ENCODE data around the gene ZFP30.
A peak's percentile ranks its signal among the peaks of the same experiment; 100 is the strongest.
"Not testable (repeated sequence)": the region's sequence is repeated elsewhere in the genome, so short reads cannot be mapped to it uniquely, and the experiment has no call there.

ZFP30 gene

GRCh38 chr19:37655301-37655688 lies at the start of gene ZFP30:
ZFP30 (minus strand) TSS chr19:37655465; CDS start chr19:37647822, 7,643 bp downstream.
- H3K4me1 Mint-ChIP-seq, result peaks cover 19 to 44% of the 10 kb centered on the region in 2 donors
- H3K9me3 Mint-ChIP-seq, result no peaks in the 10 kb centered on the region
- no peaks in the 10 kb centered on the region for H3K27me3 Mint-ChIP-seq
- peak; percentile 66 to 73 for ATAC-seq (replicated peaks)
- H3K27ac Mint-ChIP-seq, result peak within 1 kb of the TSS; percentile 100
- peak; percentile 70 for DNase-seq
- H3K4me3 Mint-ChIP-seq, result peak within 1 kb of the TSS; percentile 97 to 99
- H3K36me3 Mint-ChIP-seq, result peaks cover 15 to 25% of the 10 kb centered on the region in 2 donors

GRCh38 chr19:37699057-37699456 lies 43.8 kb upstream of the ZFP30 start:
- Mint-ChIP-seq H3K4me3 (no peak overlapping the region), H3K36me3 (peaks cover 52 to 72% of the 10 kb centered on the region in 2 donors), H3K9me3 (peaks cover 12 to 35% of the 10 kb centered on the region in 2 donors), H3K27ac (no peak overlapping the region), H3K27me3 (no peaks in the 10 kb centered on the region), H3K4me1 (no peaks in the 10 kb centered on the region)
- ATAC-seq (replicated peaks), result no peak
- DNase-seq, result no peak

GRCh38 chr19:37698216-37698615 lies 43.0 kb upstream of the ZFP30 start:
- Mint-ChIP-seq H3K4me1 (no peaks in the 10 kb centered on the region), H3K27ac (no peak overlapping the region), H3K9me3 (peaks cover 12 to 39% of the 10 kb centered on the region in 2 donors), H3K27me3 (no peaks in the 10 kb centered on the region), H3K36me3 (peaks cover 47 to 66% of the 10 kb centered on the region in 2 donors), H3K4me3 (no peak overlapping the region)
- ATAC-seq (replicated peaks) (no peak), DNase-seq (no peak)

- peaks cover 36 to 43% of the 10 kb centered on the region in 2 donors for H3K36me3 Mint-ChIP-seq
- DNase-seq, result no peak
- H3K27me3 Mint-ChIP-seq, result no peaks in the 10 kb centered on the region
- ATAC-seq (replicated peaks), result no peak
- H3K9me3 Mint-ChIP-seq, result peaks cover 8 to 30% of the 10 kb centered on the region in 2 donors
- no peak overlapping the region for H3K27ac Mint-ChIP-seq
- H3K4me3 Mint-ChIP-seq, result no peak overlapping the region
- peaks cover 4 to 7% of the 10 kb centered on the region in 2 donors for H3K4me1 Mint-ChIP-seq
Observed at GRCh38 chr19:37695144-37695899, 40.1 kb upstream of the ZFP30 start.

- H3K27me3 Mint-ChIP-seq, result no peaks in the 10 kb centered on the region
- H3K9me3 Mint-ChIP-seq, result peaks cover 6 to 16% of the 10 kb centered on the region in 2 donors
- peaks cover 17 to 22% of the 10 kb centered on the region in 2 donors for H3K36me3 Mint-ChIP-seq
- H3K4me3 Mint-ChIP-seq, result peak overlapping the region; percentile 10 to 48
- peaks cover 4 to 7% of the 10 kb centered on the region in 2 donors for H3K4me1 Mint-ChIP-seq
- ATAC-seq (replicated peaks) (no peak), DNase-seq (no peak)
- H3K27ac Mint-ChIP-seq, result no peak overlapping the region
Observed at GRCh38 chr19:37692956-37693620, 37.8 kb upstream of the ZFP30 start.

- ATAC-seq (replicated peaks), result peak; percentile 94 to 96
- no peaks in the 10 kb centered on the region for H3K27me3 Mint-ChIP-seq
- peaks cover 14 to 19% of the 10 kb centered on the region in 2 donors for H3K36me3 Mint-ChIP-seq
- peaks cover 6 to 8% of the 10 kb centered on the region in 2 donors for H3K9me3 Mint-ChIP-seq
- peaks cover 4 to 7% of the 10 kb centered on the region in 2 donors for H3K4me1 Mint-ChIP-seq
- peak overlapping the region; percentile 99 for H3K27ac Mint-ChIP-seq
- H3K4me3 Mint-ChIP-seq, result peak overlapping the region; percentile 95 to 96
- DNase-seq, result peak; percentile 85
Observed at GRCh38 chr19:37691881-37692504, 36.7 kb upstream of the ZFP30 start.

- Mint-ChIP-seq H3K9me3 (peaks cover 14 to 18% of the 10 kb centered on the region in 2 donors), H3K4me3 (no peak overlapping the region), H3K36me3 (peaks cover 28 to 43% of the 10 kb centered on the region in 2 donors), H3K27ac (no peak overlapping the region), H3K4me1 (no peaks in the 10 kb centered on the region), H3K27me3 (no peaks in the 10 kb centered on the region)
- DNase-seq, result no peak
- no peak for ATAC-seq (replicated peaks)
Observed at GRCh38 chr19:37683520-37683919, 28.3 kb upstream of the ZFP30 start.

GRCh38 chr19:37669450-37669914 lies 14.2 kb upstream of the ZFP30 start:
- Mint-ChIP-seq H3K4me1 (no peaks in the 10 kb centered on the region), H3K36me3 (peaks cover 10 to 30% of the 10 kb centered on the region in 2 donors)

GRCh38 chr19:37657157-37657556 lies 1.9 kb upstream of the ZFP30 start:
- not testable (repeated sequence) for H3K27me3 Mint-ChIP-seq; H3K9me3 Mint-ChIP-seq; H3K27ac Mint-ChIP-seq; DNase-seq; ATAC-seq (replicated peaks)
- H3K4me3 Mint-ChIP-seq, result peak overlapping the region; percentile 48 to 97
- H3K4me1 Mint-ChIP-seq, result peaks cover 19 to 39% of the 10 kb centered on the region in 2 donors
- H3K36me3 Mint-ChIP-seq, result peaks cover 11 to 28% of the 10 kb centered on the region in 2 donors

More at GRCh38 chr19:37669450-37669914, 14.2 kb upstream of the ZFP30 start:
- Mint-ChIP-seq H3K9me3 (peaks cover 11 to 27% of the 10 kb centered on the region in 2 donors), H3K27me3 (no peaks in the 10 kb centered on the region), H3K27ac (no peak overlapping the region), H3K4me3 (no peak overlapping the region)
- no peak for ATAC-seq (replicated peaks)
- no peak for DNase-seq

- Mint-ChIP-seq H3K27me3 (no peaks in the 10 kb centered on the region), H3K36me3 (peaks cover 13 to 26% of the 10 kb centered on the region in 2 donors), H3K27ac (peak overlapping the region; percentile 100), H3K9me3 (no peaks in the 10 kb centered on the region), H3K4me3 (peak overlapping the region; percentile 97 to 99), H3K4me1 (peaks cover 19 to 39% of the 10 kb centered on the region in 2 donors)
- peak; percentile 85 for ATAC-seq (replicated peaks)
- DNase-seq, result peak; percentile 83
Observed at GRCh38 chr19:37655689-37656371, 565 bp upstream of the ZFP30 start.

- peak; percentile 46 to 49 for ATAC-seq (replicated peaks)
- Mint-ChIP-seq H3K4me3 (peak overlapping the region; percentile 97 to 99), H3K36me3 (peaks cover 18 to 29% of the 10 kb centered on the region in 2 donors), H3K27me3 (no peaks in the 10 kb centered on the region), H3K27ac (peak overlapping the region; percentile 100), H3K4me1 (peaks cover 19 to 44% of the 10 kb centered on the region in 2 donors), H3K9me3 (no peaks in the 10 kb centered on the region)
- peak; percentile 15 for DNase-seq
Observed at GRCh38 chr19:37654629-37655300, 500 bp downstream of the ZFP30 start.

GRCh38 chr19:37654118-37654517 lies 1.1 kb downstream of the ZFP30 start:
- DNase-seq, result no peak
- Mint-ChIP-seq H3K9me3 (no peaks in the 10 kb centered on the region), H3K27me3 (no peaks in the 10 kb centered on the region), H3K4me3 (peak overlapping the region; percentile 97 to 99), H3K4me1 (peaks cover 19 to 44% of the 10 kb centered on the region in 2 donors), H3K27ac (peak overlapping the region; percentile 100), H3K36me3 (peaks cover 21 to 33% of the 10 kb centered on the region in 2 donors)
- no peak for ATAC-seq (replicated peaks)

Measured in stimulated activated naive B cell treated with anti-CD40 and anti-IgM and Interleukin-4, amounts not matched to agents 10 μg/mL and 1 μg/mL and 100 μg/mL, for 72 hours (primary cell).